Hepatocyte (in vitro differentiated cells): ENCODE data around the gene CORO1C. TPM values are rescaled to one million over a fixed set of nuclear protein-coding genes. Genes with fewer than 3 reads are reported as not detected.

ENCODE experiments used
- DNase-seq: peaks from one replicate; pipeline ENCODE4 v3.0.0-alpha.2; 2016; ENCODE audit warnings: low spot score
- H2AFZ ChIP-seq: fragments of 200-600 bp; sonication (generic); 2 replicates; pipeline ENCODE4 v1.6.0; 2016; ENCODE audit warnings: antibody characterized with exemption, mild to moderate bottlenecking
- H3K27ac ChIP-seq: fragments of 200-600 bp; sonication (generic); 2 replicates; pipeline ENCODE4 v1.5.1; 2016; ENCODE audit warnings: mild to moderate bottlenecking
- H3K27me3 ChIP-seq: fragments of 200-600 bp; sonication (generic); 2 replicates; pipeline ENCODE4 v1.6.1; 2016
- H3K36me3 ChIP-seq: fragments of 200-600 bp; sonication (generic); replicated peaks from 2 replicates; pipeline ENCODE4 v1.5.1; 2016; ENCODE audit warnings: low read depth; ENCODE audit not compliant: insufficient read depth
- H3K4me1 ChIP-seq: fragments of 200-600 bp; sonication (generic); 2 replicates; pipeline ENCODE4 v1.5.1; 2016; ENCODE audit warnings: mild to moderate bottlenecking, moderate library complexity; ENCODE audit not compliant: insufficient read depth
- H3K4me2 ChIP-seq: fragments of 200-600 bp; sonication (generic); 2 replicates; pipeline ENCODE4 v1.6.0; 2016
- H3K4me3 ChIP-seq: fragments of 200-600 bp; sonication (generic); 2 replicates; pipeline ENCODE4 v1.5.1; 2016; ENCODE audit warnings: mild to moderate bottlenecking
- H3K79me2 ChIP-seq: fragments of 200-600 bp; sonication (generic); 2 replicates; pipeline ENCODE4 v1.6.0; 2017; ENCODE audit warnings: mild to moderate bottlenecking
- H3K9me2 ChIP-seq: fragments of 200-600 bp; sonication (generic); replicated peaks from 2 replicates; pipeline ENCODE4 v1.6.0; 2017; ENCODE audit warnings: mild to moderate bottlenecking; ENCODE audit not compliant: insufficient read depth
- H3K9me3 ChIP-seq: fragments of 200-600 bp; sonication (generic); 2 replicates; pipeline ENCODE4 v1.5.1; 2016; ENCODE audit warnings: low read depth, mild to moderate bottlenecking
- H4K20me1 ChIP-seq: fragments of 200-600 bp; sonication (generic); 2 replicates; pipeline ENCODE4 v1.6.0; 2016; ENCODE audit warnings: mild to moderate bottlenecking; ENCODE audit not compliant: insufficient read depth, poor library complexity, severe bottlenecking
- EZH2 ChIP-seq: fragments of 200-600 bp; sonication (generic); IDR thresholded peaks from 2 replicates; pipeline ENCODE4 v1.6.1; 2016; ENCODE audit warnings: antibody characterized with exemption, mild to moderate bottlenecking, borderline replicate concordance
- EZH2phosphoT487 ChIP-seq: fragments of 200-600 bp; sonication (generic); IDR thresholded peaks from one replicate; pipeline ENCODE4 v1.6.1; 2018; ENCODE audit warnings: antibody characterized with exemption, mild to moderate bottlenecking, low read depth, moderate library complexity; ENCODE audit not compliant: unreplicated experiment, severe bottlenecking
- WGBS: methylation state at CpG from one replicate; pipeline ENCODE4 v1.1.6; 2016; ENCODE audit warnings: low lambda C conversion rate; ENCODE audit errors: missing lambda C conversion rate; 5-methylcytosine and 5-hydroxymethylcytosine counted together
- polyA plus RNA-seq: library from polyadenylated mRNA; unstranded; fragments of >200 nt; fragmentation: Nextera tagmentation; extraction: Ambion mirVana; gene quantifications from 2 replicates; pipeline ENCODE4 v1.2.1, GENCODE V29; 2016
- total RNA-seq: library from RNA; depleted of rRNA; stranded (reverse); fragments of >200 nt; gene quantifications from 2 replicates; pipeline ENCODE4 v1.2.3, GENCODE V29; 2014
- TF ChIP-seq, protein P1 (sequence below): fragments of 200-600 bp; sonication (generic); IDR thresholded peaks from 2 replicates; pipeline ENCODE4 v1.5.1; 2016; ENCODE audit warnings: antibody characterized with exemption, mild to moderate bottlenecking; ENCODE audit not compliant: poor library complexity

The CORO1C gene
- total and polyA plus RNA-seq, 2 experiments from 2014 or later, result 110 to 137 TPM

- Histone ChIP-seq H3K79me2 (no peaks in the 10 kb centered on the region), H3K36me3 (no peaks in the 10 kb centered on the region), H3K4me3 (no peak overlapping the region), H3K9me3 (no peaks in the 10 kb centered on the region), H3K27ac (no peak overlapping the region), H3K4me1 (peaks cover 7% of the 10 kb centered on the region), H3K9me2 (no peaks in the 10 kb centered on the region), H3K27me3 (no peaks in the 10 kb centered on the region), H3K4me2 (no peak overlapping the region), H2AFZ (no peak overlapping the region), H4K20me1 (no peaks in the 10 kb centered on the region)
- TF ChIP-seq EZH2 (no peak), EZH2phosphoT487 (no peak)
- TF ChIP-seq, protein P1, sequence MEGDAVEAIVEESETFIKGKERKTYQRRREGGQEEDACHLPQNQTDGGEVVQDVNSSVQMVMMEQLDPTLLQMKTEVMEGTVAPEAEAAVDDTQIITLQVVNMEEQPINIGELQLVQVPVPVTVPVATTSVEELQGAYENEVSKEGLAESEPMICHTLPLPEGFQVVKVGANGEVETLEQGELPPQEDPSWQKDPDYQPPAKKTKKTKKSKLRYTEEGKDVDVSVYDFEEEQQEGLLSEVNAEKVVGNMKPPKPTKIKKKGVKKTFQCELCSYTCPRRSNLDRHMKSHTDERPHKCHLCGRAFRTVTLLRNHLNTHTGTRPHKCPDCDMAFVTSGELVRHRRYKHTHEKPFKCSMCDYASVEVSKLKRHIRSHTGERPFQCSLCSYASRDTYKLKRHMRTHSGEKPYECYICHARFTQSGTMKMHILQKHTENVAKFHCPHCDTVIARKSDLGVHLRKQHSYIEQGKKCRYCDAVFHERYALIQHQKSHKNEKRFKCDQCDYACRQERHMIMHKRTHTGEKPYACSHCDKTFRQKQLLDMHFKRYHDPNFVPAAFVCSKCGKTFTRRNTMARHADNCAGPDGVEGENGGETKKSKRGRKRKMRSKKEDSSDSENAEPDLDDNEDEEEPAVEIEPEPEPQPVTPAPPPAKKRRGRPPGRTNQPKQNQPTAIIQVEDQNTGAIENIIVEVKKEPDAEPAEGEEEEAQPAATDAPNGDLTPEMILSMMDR, result no peak
- 84% methylated on average over 3 of the region's 3 CpGs for WGBS
- no peak for DNase-seq
Observed at GRCh38 chr12:108605000-108605689, 126.2 kb downstream of the CORO1C start.

GRCh38 chr12:108604208-108604941, 126.9 kb downstream of the CORO1C start:
- Histone ChIP-seq H2AFZ (no peak overlapping the region), H3K4me3 (no peak overlapping the region), H3K36me3 (no peaks in the 10 kb centered on the region), H3K4me2 (no peak overlapping the region), H3K4me1 (peaks cover 3% of the 10 kb centered on the region), H4K20me1 (no peaks in the 10 kb centered on the region), H3K9me2 (no peaks in the 10 kb centered on the region), H3K27ac (no peak overlapping the region), H3K79me2 (no peaks in the 10 kb centered on the region), H3K27me3 (no peaks in the 10 kb centered on the region), H3K9me3 (no peaks in the 10 kb centered on the region)
- 60% methylated on average over 14 of the region's 14 CpGs for WGBS
- no peak for TF ChIP-seq EZH2
- TF ChIP-seq, protein P1, result no peak
- TF ChIP-seq EZH2phosphoT487, result no peak
- DNase-seq, result no peak

DNA sequence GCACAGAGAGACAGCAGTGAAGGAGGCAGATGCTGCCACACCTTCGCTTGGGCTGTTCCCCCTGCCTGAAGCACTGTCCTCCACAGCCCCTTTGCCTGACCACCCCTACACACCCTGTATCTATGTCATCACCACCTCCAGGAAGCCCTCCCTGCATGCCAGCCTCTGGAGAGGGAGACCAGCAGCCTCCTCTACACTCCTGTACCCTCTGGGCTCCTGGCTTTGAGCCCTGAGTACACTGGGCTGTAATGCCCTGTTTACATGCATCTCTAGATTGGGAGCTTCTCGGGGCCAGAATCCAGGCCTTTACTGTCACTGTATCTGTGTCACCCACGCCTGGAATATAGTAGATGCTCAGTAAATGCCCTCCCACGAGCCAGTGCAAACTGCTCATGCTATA, 127.6 kb downstream of the CORO1C start:
- H3K4me1 ChIP-seq, result peaks cover 4% of the 10 kb centered on the region
- no peaks in the 10 kb centered on the region for H3K9me3 ChIP-seq
- H3K4me3 ChIP-seq, result no peak overlapping the region
- DNase-seq, result no peak
- no peaks in the 10 kb centered on the region for H3K36me3 ChIP-seq
- no peak overlapping the region for H3K27ac ChIP-seq
- H3K9me2 ChIP-seq, result no peaks in the 10 kb centered on the region
- TF ChIP-seq EZH2 (no peak), EZH2phosphoT487 (no peak)
- TF ChIP-seq, protein P1, result no peak
- H4K20me1 ChIP-seq, result no peaks in the 10 kb centered on the region
- peaks cover 2% of the 10 kb centered on the region for H3K79me2 ChIP-seq
- H2AFZ ChIP-seq, result no peak overlapping the region
- 83% methylated on average over 4 of the region's 4 CpGs for WGBS
- no peak overlapping the region for H3K4me2 ChIP-seq
- H3K27me3 ChIP-seq, result no peaks in the 10 kb centered on the region
